HG03097 (cell line): ENCODE measurements around the gene TUBA8.

Experiments used
- ATAC-seq: cut with Tn5 transposase; IDR thresholded peaks from one replicate; pipeline ENCODE4 v1.9.1; 2021; ENCODE audit not compliant: unreplicated experiment, low FRiP score

TUBA8 gene

DNA sequence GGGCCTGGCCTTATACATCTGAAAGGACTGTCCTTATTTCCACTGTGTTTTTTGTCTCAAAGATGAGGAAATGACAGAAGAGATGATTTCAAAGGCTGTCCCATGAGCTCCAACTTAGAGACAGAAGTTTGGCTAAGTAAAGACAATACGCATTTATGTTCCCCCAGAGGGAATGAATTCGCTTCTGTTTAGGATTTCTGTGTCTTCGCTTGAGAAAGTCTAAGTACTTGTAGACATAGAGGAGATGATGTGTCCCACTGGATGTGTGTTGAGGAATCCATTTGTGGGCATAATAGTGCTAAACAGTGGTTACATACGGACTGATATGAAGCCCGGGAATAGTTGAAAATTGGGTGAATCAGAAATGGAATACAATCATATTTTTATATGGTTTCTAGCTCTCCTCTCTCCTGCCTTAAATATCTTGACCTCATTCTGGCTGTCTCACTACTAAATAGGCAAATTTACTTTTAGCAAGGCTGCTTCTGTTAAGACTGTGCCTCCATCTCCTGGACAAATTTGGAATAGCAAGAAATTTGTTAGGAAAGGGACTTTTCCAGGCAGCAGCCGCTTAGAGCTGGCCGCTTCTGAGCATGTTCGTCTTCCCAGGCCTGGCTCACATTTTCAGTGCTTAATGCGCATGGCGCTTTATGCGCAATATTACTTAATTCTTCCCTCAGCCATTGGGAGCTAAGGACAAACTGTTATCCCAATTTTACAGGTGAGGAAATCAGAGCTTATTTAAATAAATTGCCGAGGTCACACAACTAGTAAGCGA is 34.7 kb upstream of the TUBA8 start:
- no peak for ATAC-seq

DNA sequence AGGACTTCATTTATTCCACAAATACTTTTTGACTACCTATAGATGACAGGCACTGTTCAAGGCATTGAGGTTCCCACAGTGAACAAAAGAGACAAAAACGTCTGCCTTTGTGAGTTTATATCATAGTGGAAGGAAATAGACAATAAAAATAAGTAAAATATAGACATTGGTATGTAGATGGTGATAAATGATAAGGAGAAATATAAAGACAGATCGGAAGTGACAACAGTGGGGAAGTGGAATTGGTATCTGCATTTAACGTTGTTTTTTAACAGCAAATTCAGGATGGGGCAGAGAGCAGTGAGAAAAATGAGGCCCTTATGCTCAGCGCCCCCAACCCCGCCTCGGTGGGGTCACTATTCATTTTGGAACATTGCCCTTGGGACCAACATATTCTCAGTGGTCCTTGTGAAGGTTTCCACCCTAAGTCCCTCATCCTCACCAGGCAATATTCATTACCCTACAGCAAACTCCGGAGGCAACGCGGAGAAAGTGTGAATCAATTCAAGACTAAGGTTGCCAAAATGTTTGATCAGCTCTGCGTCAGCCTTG is 33.4 kb upstream of the TUBA8 start:
- ATAC-seq = no peak

DNA sequence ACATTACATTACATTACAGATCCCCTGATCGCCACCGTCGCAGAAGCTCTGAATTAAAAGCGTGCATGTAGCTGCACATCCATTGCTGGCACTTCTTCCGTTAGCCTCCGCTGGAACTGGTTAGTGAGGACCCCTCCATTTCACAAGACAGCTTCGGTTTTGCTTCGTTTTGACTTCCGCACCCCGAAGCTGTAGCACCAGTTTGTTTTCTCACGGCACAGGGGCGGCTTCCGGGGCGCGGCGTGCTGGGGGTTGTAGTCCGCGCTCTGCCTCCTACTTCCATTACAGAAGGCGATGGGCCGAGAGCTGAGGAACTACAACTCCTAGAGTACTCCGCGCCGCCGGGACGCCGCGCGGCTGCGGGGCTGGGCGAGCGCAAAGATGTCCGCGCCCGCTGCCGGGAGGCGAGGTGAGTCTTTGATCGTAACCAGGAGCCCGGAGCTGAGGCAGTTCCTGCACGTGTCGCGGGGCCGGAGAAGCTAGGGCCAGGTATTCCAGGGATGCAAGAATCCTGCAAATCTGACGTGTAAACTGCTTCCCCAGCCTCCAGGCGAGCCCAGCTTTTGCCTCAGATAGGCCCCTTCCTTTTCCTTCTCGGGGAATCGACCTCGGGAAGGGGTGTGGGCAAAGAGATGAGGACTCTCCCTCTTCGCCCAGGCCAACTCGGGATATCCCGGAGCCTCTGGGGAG is 32.8 kb upstream of the TUBA8 start, which contains the start of gene PEX26:
Gene PEX26 (plus strand): TSS at position 352 of the 690 bp plus-strand sequence. CDS start 387 bp downstream, outside the sequence.
- ATAC-seq = peak; percentile 83

DNA sequence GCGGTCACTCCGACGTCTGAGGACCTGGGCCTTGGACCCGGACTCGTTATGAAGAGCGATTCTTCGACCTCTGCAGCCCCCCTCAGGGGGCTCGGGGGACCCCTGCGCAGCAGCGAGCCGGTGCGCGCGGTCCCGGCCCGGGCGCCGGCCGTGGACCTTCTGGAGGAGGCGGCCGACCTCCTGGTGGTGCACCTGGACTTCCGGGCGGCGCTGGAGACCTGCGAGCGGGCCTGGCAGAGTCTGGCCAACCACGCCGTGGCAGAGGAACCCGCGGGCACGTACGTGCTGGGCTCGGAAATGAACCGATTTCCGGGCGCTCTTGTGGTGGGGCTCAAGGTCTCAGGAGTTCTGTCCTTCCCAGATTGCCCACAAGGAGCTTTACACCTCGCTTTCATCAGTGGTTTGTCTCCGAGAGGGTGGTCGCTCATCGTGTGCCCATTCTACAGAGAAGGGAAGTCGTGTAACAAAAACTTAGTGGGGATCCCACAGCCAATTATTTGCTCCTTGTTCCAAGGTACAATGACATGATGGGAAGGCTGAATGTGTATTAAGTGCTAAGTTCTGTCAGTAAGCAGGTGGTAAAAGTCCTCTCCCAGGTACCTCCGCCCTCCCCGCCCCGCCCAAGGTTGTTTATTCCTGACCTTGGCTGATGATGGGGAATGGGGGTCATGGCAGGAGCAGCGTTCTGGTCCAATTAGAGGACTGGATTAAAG is 32.1 kb upstream of the TUBA8 start:
- ATAC-seq = peak; percentile 17

DNA sequence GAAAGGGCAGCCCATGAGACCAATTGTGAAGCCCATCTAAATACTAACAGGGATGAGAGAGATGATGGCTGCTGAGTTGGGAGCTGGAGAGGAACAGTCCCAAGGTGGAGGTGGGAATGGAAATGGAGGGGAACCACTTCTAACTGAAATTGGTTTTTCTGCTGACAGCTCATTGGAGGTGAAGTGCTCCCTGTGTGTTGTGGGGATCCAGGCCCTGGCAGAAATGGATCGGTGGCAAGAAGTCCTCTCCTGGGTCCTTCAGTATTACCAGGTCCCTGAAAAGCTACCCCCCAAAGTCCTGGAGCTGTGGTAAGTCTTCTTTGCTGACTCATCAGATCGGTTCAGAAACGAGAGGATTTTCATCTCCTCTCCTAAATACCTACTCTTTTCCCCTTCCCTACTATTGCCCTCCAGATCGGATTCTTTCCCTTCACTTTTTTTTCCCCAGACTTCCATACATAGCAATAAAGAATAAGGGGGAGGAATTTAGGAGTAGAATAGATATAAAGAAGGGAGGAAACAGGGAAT is 30.8 kb upstream of the TUBA8 start:
- no peak for ATAC-seq

DNA sequence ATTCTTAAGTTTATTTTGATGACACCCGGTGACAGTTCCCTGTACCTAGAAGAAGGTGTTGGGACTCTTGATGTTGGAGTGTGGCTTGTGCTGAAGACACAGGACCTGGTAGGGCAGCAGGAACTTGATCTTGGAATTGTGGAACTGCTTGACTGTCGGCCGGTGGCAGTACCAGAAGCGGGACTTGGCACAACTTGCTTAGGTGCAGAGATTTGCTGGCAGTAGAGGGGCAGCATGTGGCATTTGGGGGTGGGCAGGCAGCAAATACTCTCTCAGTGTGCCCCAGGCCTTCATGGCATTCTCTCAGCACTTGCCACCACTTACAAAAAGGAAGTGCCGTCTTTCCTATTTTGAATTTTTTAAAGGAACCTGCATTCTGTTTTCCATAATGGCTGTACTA is 29.2 kb upstream of the TUBA8 start:
- no peak for ATAC-seq

DNA sequence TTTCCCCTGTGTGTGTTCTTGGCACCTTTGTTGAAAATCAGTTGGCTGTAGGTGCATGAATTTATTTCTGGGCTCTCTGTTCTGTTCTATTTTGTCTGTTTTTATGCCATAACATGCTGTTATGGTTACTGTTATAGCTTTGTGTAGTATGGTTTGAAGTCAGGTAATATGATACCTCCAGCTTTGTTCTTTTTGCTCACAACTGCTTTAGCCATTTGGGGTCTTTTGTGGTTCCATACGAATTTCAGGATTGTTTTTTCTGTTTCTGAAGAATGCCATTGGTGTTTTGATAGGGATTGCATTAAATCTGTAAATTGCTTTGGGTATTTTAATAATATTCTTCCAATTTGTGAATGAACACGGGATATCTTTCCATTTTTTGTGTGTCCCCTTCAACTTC is 28.1 kb upstream of the TUBA8 start:
- ATAC-seq = no peak

DNA sequence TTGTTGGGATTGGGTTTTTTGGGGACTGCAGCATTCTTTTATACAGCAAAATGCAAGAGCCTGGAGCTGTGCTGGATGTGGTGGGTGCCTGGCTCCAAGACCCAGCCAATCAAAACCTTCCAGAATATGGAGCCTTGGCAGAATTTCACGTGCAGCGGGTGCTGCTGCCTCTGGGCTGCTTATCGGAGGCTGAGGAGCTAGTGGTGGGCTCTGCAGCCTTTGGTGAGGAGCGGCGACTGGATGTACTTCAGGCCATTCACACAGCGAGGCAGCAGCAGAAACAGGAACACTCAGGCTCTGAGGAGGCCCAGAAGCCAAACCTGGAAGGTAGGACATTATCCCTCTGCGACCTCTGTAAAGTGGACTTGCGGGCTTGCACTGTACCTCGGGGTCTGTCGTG is 27.2 kb upstream of the TUBA8 start:
- ATAC-seq = no peak

DNA sequence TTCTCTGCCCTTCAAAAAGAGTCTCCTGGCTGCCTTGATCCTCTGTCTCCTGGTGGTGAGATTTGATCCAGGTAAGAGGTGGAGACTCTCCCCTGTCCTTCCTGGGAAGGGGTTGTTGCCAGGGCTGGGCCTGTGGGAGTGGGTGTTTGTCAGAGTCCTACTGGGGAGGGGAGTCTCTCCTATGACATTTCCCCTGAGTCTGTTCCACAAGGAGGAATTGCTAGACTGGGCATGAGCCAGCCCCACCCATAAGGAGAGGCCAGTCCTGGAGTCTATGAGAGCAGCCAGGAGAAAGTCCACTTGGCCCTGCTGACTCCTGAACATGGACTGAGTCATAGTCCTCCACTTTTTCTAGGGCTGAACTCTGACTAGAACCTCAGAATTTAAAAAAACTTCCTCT is 25.4 kb upstream of the TUBA8 start:
- ATAC-seq = no peak

DNA sequence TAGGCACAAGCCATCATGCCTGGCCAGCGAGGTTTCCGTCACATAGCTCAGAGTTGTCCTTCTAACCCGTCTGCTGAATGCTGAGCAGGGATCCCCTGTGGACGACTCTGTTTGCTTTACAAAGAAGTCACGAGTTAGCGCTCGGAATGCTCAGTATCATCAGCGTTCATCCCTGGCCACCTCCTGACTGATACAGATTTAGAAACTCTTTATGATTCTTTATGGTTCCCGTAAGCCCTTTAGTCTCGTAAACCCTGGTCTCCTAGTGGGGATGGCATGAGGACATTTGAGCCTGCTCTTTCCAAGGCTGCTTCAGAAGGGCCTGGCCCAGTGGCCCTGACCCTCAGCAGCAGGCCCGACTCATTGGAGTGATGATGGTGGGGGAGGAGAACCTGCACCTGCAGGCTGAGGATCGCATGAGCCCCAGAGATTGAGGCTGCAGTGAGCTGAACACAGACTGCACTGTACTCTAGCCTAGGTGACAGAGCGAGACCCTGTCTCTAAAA is 23.2 kb upstream of the TUBA8 start:
- no peak for ATAC-seq

DNA sequence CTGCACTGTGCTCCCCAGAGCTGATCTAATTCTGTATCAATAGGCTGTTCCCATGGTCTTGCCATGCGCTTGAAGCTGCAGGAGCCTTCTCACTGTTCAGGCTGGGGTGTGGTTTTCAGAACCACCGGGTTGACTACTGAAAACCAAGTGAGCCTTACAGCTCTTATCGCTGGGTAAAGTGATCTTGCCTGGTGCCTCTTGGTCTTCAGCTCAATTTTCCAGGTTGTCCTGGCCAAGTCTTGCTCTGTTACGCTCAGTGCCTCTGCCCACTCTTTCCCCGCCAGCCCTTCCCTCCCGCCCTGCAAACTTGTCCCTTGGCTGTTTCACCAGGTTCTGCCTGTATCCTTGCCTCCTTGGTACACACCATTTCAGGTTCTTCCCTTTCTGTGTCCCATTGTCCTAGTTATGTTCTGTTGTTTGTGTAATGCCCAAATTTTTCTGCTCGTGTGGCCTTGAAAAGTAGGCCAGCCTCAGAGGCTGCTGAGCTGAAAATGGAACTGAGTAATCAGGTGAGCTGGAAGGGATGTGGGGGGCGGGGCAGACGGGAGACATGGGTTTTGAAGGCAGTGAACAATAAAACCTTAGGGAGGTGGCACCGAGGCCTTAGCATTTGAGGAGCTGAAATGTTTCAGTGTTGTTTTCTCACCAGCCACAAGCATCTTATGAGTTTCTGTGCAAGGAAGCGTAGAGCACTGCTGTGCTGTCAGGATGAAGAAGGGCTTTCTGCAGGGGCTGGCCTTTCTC is 21.6 kb upstream of the TUBA8 start:
- ATAC-seq = peak; percentile 51

DNA sequence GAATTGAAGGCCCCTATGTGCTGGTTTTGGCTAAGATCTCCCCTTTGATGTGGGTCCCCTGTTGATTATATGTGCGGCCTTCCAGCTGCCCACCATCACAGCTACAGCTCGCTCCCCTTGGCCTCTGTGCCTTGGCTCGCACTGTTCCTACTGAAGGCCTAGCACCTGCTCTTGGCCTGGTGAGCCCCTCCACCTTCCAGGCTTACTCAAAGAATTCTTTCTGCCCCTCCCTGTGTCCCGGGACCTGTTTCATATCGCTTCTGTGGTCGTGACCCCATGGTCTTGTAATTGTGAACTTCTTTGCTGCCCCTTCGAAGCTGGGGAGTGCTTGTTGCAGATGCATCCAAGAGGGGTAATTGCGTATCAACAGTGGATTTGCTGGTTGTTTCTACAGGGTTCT is 20.3 kb upstream of the TUBA8 start:
- no peak for ATAC-seq

DNA sequence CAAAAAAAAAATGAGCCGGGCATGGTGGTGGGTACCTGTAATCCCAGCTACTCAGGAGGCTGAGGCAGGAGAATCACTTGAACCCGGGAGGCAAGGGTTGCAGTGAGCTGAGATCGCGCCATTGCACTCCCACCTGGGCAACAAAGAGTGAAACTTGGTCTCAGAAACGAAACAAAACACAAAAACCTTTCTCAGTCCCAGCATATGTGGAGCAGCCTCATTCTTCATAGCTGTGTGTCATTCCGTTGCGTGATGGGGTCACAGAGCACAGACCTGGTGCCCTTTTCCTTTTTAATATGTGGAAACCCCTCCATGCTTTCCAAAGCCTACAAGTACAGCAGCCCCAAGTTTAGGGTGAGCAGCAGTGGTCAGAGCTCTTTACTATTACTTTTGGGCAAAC is 19.1 kb upstream of the TUBA8 start:
- ATAC-seq = no peak

DNA sequence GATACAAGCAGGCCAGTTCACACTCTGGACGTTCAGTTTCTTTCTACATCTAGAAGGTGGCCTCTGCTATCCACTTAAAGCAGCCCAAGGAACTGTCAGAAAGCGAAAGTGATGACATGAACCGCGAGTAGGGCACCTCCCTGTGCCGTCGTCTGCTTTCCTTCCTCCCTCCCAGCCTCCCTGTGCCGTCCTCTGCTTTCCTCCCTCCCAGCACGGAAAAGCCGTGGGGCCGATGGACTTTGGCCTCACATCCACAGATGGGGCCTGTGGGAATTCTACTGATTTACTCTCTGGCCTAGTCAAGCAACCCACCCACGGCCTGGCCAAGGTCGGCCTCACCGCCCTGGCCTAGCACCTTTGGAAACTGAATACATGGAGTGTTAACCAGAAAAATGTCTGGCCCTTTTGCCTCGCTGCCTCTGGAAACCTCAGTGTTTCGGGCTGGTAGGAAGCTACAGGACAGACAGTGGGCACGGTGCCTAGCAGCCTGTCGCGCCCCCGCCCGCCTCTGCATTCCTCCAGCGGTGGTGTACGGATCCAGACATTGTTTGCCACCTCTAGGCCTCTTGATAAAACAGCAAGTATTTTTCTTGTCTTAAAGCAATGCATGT is 18.6 kb upstream of the TUBA8 start:
- no peak for ATAC-seq

DNA sequence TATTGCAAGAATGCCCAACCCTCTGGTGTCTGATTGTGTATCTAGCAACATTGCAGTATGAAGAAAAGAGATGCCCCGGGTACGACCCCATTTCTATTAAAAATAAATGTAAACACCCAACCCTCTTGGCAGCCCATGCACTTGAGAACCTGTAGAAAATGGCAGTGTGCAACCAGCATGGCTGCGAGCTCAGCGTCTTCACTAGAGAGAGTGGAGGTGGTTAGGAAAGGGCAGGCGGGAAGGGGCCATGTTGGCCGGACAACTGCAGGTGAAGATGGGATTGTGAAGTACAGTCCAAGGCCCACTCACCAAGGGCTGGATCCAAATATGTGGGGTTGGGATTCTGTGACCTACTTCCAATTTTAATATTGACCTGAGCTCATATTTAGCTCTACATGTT is 16.9 kb upstream of the TUBA8 start:
- ATAC-seq = no peak

DNA sequence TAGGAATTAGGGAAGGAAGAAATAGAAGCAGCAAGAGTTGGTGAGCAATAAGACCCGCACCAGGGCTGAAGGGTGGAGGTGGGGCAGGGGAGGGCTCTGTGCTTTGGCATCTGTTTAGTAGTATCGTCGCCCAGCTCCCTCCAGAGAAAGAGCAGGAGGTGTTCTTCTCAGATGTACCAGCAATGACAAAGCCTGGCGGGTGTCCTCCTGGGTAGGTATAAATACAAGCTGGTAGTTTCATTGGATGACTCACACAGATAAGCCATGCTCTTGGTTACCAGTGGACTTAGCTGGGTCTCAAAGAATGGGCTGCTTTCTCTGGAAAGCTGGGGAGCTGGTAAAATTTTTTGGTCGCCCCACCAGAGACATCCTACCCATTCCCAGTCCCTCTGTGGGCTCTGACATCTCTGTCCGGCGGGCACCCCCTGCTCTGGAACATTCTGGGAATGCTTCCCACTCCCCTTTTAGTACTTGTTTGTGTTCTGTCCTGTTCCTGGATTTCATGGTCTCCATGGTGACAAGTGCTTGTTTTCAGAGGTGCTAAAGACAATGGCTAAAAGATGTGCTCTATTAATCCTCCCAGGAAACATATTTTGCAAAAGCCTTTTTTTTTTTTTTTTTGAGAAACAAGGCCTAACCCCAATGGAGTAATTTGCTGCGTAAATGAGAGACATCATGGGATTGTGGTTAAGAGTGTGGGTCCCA is 15.4 kb upstream of the TUBA8 start:
- no peak for ATAC-seq

DNA sequence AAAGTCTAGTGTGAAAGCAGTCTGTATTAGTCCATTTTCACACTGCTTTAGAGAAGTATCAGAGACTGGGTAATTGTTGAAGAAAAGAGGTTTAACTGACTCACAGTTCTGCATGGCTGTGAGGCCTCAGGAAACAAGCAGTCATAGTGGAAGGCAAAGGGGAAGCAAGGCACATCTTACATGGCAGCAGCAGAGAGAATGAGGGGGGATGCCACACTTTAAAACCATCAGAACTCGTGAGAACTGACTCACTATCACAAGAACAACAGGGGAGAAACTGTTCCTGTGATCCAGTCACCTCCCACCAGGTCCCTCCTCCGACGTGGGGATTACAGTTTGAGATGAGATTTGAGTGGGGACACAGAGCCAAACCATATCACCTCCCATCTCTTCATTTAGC is 13.8 kb upstream of the TUBA8 start:
- no peak for ATAC-seq

DNA sequence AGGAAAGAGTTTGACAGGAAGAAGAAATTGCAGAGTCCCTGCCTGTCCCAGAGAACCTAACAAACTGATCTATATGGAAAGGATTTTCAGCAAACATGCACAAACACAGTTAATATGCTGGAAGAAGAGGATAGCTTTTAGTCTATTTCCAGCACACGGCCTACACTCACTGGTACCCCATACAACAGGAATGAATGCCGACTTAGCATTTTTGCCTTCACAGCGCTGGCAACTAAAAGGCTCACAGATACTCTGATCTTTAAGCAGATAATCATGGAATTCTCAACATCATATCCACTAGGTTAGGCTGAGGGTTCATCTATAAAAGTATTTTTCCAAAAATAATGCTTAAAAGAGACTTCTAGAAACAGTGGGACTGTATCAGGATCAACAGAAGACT is 9.8 kb upstream of the TUBA8 start:
- ATAC-seq = no peak

DNA sequence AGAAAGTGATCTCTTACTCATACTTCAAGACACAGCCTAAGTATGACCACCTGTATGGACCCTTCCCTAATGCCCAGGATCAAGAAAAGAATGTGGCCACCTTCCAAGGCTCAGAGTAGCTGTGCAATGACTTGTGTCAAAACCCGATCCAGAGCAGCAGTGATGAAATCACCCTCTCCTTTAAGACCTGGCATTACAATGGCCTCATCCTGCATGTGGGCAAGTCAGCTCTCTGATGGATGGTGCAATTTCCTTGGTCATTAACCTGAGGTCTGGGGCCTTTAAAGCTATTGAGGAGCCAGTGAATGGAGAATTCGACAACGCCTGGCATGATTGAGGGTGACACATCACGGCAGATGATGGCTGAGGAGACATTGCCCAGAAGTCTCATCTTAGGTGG is 9.1 kb upstream of the TUBA8 start:
- no peak for ATAC-seq
